AG04450 (cell line): ENCODE data around the gene PEX11G. TPM values are rescaled to one million over a fixed set of nuclear protein-coding genes. Genes with fewer than 3 reads are reported as not detected.

Experiments
- CTCF ChIA-PET: fragments of 300-600, 350-600 bp; formaldehyde crosslinking; extraction: SDS; loops from one replicate; lab custom pipeline; 2022; ENCODE audit warnings: antibody characterized with exemption, inconsistent platforms; lab: Charles Lee
- POLR2A ChIA-PET: fragments of 350-600 bp; formaldehyde crosslinking; extraction: SDS; loops from one replicate; lab custom pipeline; 2021; ENCODE audit warnings: antibody characterized with exemption, inconsistent platforms; lab: Yijun Ruan, JAX
- DNase-seq: peaks from one replicate; pipeline ENCODE4 v3.0.0-alpha.2; 2011; ENCODE audit warnings: low read depth, low spot score
- H3K27ac ChIP-seq: one replicate; pipeline ENCODE4 v1.5.1; 2012; ENCODE audit warnings: low read depth, low read length, control low read depth
- H3K27me3 ChIP-seq: one replicate; pipeline ENCODE4 v1.6.0; 2012; ENCODE audit warnings: low read length; ENCODE audit not compliant: control insufficient read depth, insufficient read depth
- H3K4me3 ChIP-seq: 2 replicates; pipeline ENCODE4 v1.5.1; 2011; ENCODE audit warnings: mild to moderate bottlenecking, low read depth, low read length, control low read depth
- H3K9me3 ChIP-seq: 2 replicates; pipeline ENCODE4 v1.5.1; 2012; ENCODE audit warnings: low read length; ENCODE audit not compliant: control insufficient read depth, insufficient read depth
- CTCF ChIP-seq: IDR thresholded peaks from 2 replicates; pipeline ENCODE4 v1.5.1; 2011; ENCODE audit warnings: low read depth, low read length, control low read depth, inconsistent platforms
- polyA plus RNA-seq: library from polyadenylated mRNA; depleted of rRNA; stranded (reverse); fragments of >200 nt; gene quantifications from 2 replicates; pipeline ENCODE4 v1.2.3, GENCODE V29; 2011

The PEX11G gene
- polyA plus RNA-seq, 1 experiment, result 0.60 TPM

- Histone ChIP-seq H3K4me3 (no peak overlapping the region), H3K9me3 (peaks cover 11% of the 10 kb centered on the region), H3K27ac (no peak overlapping the region), H3K27me3 (no peaks in the 10 kb centered on the region)
- ChIA-PET POLR2A (interaction anchor here (0.7 kb wide), 1 partner anchor 279 kb away, joined by 3 read pairs; no protein-coding TSS in a partner anchor), CTCF (interaction anchor here (0.6 kb wide), 1 partner anchor 365 kb away, joined by 3 read pairs; no protein-coding TSS in a partner anchor)
- no peak for TF ChIP-seq CTCF
- DNase-seq, result no peak
Measured at GRCh38 chr19:7460562-7460966, 28.3 kb downstream of the PEX11G start.

- no peak for DNase-seq
- ChIA-PET POLR2A (no interaction called here), CTCF (no interaction called here)
- no peak overlapping the region for H3K27ac ChIP-seq
- TF ChIP-seq CTCF, result no peak
- peaks cover 19% of the 10 kb centered on the region for H3K9me3 ChIP-seq
- H3K4me3 ChIP-seq, result no peak overlapping the region
- no peaks in the 10 kb centered on the region for H3K27me3 ChIP-seq
Measured at GRCh38 chr19:7459773-7460172, 29.1 kb downstream of the PEX11G start.

- no peak for DNase-seq
- Histone ChIP-seq H3K27ac (no peak overlapping the region), H3K9me3 (peaks cover 28% of the 10 kb centered on the region), H3K27me3 (no peaks in the 10 kb centered on the region), H3K4me3 (no peak overlapping the region)
- ChIA-PET CTCF (no interaction called here), POLR2A (no interaction called here)
- TF ChIP-seq CTCF, result no peak
Measured at GRCh38 chr19:7458675-7459074, 30.2 kb downstream of the PEX11G start.

- Histone ChIP-seq H3K27ac (no peak overlapping the region), H3K4me3 (no peak overlapping the region), H3K27me3 (no peaks in the 10 kb centered on the region), H3K9me3 (peaks cover 33% of the 10 kb centered on the region)
- ChIA-PET CTCF (no interaction called here), POLR2A (no interaction called here)
- no peak for TF ChIP-seq CTCF
- DNase-seq, result no peak
Measured at GRCh38 chr19:7456964-7457541, 31.8 kb downstream of the PEX11G start.

DNA sequence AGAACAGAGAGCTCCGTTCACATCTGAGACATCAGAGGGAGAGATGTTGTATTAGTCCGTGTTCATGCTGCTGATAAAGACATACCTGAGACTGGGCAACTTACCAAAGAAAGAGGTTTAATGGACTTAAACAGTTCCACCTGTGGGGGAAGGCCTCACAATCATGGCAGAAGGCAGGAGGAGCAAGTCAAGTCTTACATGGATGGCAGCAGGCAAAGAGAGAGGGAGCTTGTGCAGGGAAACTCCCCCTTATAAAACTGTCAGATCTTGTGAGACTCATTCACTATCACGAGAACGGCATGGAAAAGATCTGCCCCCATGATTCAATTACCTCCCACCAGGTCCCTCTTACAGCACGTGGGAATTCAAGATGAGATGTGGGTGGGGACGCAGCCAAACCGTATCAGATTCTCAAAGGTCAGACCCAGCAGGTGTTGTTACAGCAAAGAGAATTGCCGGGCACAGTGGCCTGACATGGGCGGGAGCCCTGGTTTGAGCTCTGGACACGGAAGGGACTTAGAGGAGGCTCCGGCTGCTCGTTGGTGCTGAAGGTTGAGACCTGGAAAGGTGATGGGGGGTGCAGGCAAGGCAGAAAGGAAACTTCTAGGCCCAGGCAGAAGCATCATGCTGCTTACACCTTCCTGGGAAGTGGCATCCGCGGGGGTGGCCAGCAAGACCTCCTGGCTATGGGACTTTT lies 33.1 kb downstream of the PEX11G start:
- H3K9me3 ChIP-seq, result peaks cover 42% of the 10 kb centered on the region
- DNase-seq, result no peak
- no peaks in the 10 kb centered on the region for H3K27me3 ChIP-seq
- ChIA-PET CTCF (no interaction called here), POLR2A (no interaction called here)
- no peak for TF ChIP-seq CTCF
- no peak overlapping the region for H3K27ac ChIP-seq
- no peak overlapping the region for H3K4me3 ChIP-seq
